ENCODE measurements around the gene ATP11C. TPM values are rescaled to one million over a fixed set of nuclear protein-coding genes. Genes with fewer than 3 reads are reported as not detected.

The ATP11C gene
- total RNA-seq, 2 experiments from 2014 or later = 16.7 to 20.4 TPM

GRCh38 chrX:139907078-139907477, 25.8 kb downstream of the ATP11C start:
- POLR2A ChIA-PET = no interaction called here
- Mint-ChIP-seq H3K4me3 (no peak overlapping the region), H3K9me3 (no peaks in the 10 kb centered on the region), H3K4me1 (peaks cover 11% of the 10 kb centered on the region), H3K27me3 (no peaks in the 10 kb centered on the region), H3K36me3 (peaks cover 4% of the 10 kb centered on the region), H3K27ac (no peak overlapping the region)
- DNase-seq = no peak
- ATAC-seq (ENCODE audit: low read depth) = no peak

GRCh38 chrX:139905743-139906142, 27.1 kb downstream of the ATP11C start:
- DNase-seq (no peak), ATAC-seq (ENCODE audit: low read depth) (no peak)
- Mint-ChIP-seq H3K4me1 (peaks cover 11% of the 10 kb centered on the region), H3K27me3 (no peaks in the 10 kb centered on the region), H3K4me3 (no peak overlapping the region), H3K36me3 (peaks cover 2% of the 10 kb centered on the region), H3K27ac (no peak overlapping the region), H3K9me3 (no peaks in the 10 kb centered on the region)
- POLR2A ChIA-PET = no interaction called here

- DNase-seq = no peak
- Mint-ChIP-seq H3K4me3 (no peak overlapping the region), H3K27me3 (no peaks in the 10 kb centered on the region), H3K4me1 (peaks cover 10% of the 10 kb centered on the region), H3K9me3 (no peaks in the 10 kb centered on the region), H3K36me3 (peaks cover 2% of the 10 kb centered on the region), H3K27ac (no peak overlapping the region)
- POLR2A ChIA-PET = no interaction called here
- ATAC-seq (ENCODE audit: low read depth) = no peak
Measured at GRCh38 chrX:139905051-139905450, 27.8 kb downstream of the ATP11C start.

GRCh38 chrX:139903210-139903609, 29.6 kb downstream of the ATP11C start:
- POLR2A ChIA-PET = no interaction called here
- peaks cover 2% of the 10 kb centered on the region for H3K4me1 Mint-ChIP-seq
- no peak overlapping the region for H3K27ac Mint-ChIP-seq
- H3K36me3 Mint-ChIP-seq = peaks cover 4% of the 10 kb centered on the region
- ATAC-seq (ENCODE audit: low read depth) = no peak
- no peaks in the 10 kb centered on the region for H3K9me3 Mint-ChIP-seq
- DNase-seq = no peak
- no peaks in the 10 kb centered on the region for H3K27me3 Mint-ChIP-seq
- no peak overlapping the region for H3K4me3 Mint-ChIP-seq

DNA sequence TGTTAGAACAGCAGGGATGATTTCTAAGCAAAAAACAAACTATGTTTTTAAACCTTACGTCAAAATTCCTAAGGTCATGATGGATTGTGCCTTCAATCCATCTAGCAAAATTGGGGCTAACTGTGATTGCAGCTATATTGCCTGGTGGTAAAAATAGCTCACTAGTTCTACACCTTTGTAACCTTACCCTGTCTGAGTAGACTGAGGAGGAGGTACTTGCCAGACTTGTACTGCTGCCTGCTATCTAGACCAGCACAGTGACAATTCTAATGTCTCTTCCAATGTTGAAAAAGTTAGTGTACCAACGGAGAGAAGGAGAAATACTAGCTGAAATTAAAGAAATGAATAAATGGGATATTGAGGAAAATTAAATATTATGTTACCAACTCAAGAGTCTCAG, 30.3 kb downstream of the ATP11C start:
- POLR2A ChIA-PET = no interaction called here
- H3K9me3 Mint-ChIP-seq = no peaks in the 10 kb centered on the region

DNA sequence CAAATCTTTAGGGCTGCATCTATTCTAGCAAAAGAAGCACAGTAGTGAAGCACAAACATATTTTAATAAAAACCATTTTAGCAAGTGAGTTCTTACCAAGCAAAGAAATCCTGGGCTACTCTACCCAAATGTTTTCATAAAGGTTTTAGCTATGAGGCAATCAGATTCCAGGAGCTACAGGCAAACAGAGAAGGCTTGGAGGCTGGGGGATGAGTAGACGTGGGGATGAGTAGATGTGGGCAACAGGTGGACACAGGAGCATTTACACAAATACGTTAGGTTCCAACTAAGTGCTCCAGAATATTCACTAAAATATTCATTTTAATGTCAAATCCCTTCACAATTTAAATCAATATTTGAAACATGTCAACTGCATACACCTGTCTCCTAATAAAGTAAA, 34.5 kb downstream of the ATP11C start:
- no peaks in the 10 kb centered on the region for H3K27me3 Mint-ChIP-seq
- H3K4me1 Mint-ChIP-seq = no peaks in the 10 kb centered on the region
- POLR2A ChIA-PET = no interaction called here
- peaks cover 5% of the 10 kb centered on the region for H3K36me3 Mint-ChIP-seq
- H3K9me3 Mint-ChIP-seq = no peaks in the 10 kb centered on the region
- H3K4me3 Mint-ChIP-seq = no peak overlapping the region
- ATAC-seq (ENCODE audit: low read depth) = no peak
- no peak overlapping the region for H3K27ac Mint-ChIP-seq
- DNase-seq = no peak

More for the DNA sequence above, 30.3 kb downstream of the ATP11C start:
- H3K4me1 Mint-ChIP-seq = no peaks in the 10 kb centered on the region
- no peak overlapping the region for H3K4me3 Mint-ChIP-seq
- no peaks in the 10 kb centered on the region for H3K27me3 Mint-ChIP-seq
- no peak for DNase-seq
- H3K36me3 Mint-ChIP-seq = peaks cover 1% of the 10 kb centered on the region
- no peak for ATAC-seq (ENCODE audit: low read depth)
- H3K27ac Mint-ChIP-seq = no peak overlapping the region

DNA sequence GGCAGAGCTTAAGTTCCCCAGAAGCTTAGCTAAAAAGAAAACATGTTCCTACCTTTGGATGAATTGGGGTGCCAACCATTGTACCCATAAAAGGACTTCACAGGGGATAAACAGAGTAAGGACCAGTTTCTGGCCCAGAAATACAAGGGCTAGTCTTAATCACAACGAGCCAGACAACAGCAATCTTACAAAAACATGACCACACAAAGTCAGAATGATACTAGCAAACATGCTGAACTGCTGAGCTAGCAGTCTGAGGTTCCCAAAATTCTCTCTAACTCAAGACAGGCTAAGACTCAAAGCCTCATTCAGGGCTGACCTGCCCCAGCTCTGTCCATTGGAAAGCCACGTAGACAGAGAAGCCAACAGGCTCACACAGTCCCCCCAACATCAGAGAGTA, 40.3 kb downstream of the ATP11C start:
- Mint-ChIP-seq H3K36me3 (peaks cover 5% of the 10 kb centered on the region), H3K27me3 (no peaks in the 10 kb centered on the region), H3K9me3 (no peaks in the 10 kb centered on the region), H3K27ac (no peak overlapping the region), H3K4me3 (no peak overlapping the region), H3K4me1 (peaks cover 3% of the 10 kb centered on the region)
- POLR2A ChIA-PET = no interaction called here
- ATAC-seq (ENCODE audit: low read depth) (no peak), DNase-seq (no peak)

GRCh38 chrX:139890991-139891700, 41.7 kb downstream of the ATP11C start:
- H3K27me3 Mint-ChIP-seq = no peaks in the 10 kb centered on the region
- ATAC-seq (ENCODE audit: low read depth) = no peak
- peaks cover 3% of the 10 kb centered on the region for H3K4me1 Mint-ChIP-seq
- no peak for DNase-seq
- H3K4me3 Mint-ChIP-seq = no peak overlapping the region
- peaks cover 5% of the 10 kb centered on the region for H3K36me3 Mint-ChIP-seq
- no peak overlapping the region for H3K27ac Mint-ChIP-seq
- POLR2A ChIA-PET = no interaction called here
- no peaks in the 10 kb centered on the region for H3K9me3 Mint-ChIP-seq

DNA sequence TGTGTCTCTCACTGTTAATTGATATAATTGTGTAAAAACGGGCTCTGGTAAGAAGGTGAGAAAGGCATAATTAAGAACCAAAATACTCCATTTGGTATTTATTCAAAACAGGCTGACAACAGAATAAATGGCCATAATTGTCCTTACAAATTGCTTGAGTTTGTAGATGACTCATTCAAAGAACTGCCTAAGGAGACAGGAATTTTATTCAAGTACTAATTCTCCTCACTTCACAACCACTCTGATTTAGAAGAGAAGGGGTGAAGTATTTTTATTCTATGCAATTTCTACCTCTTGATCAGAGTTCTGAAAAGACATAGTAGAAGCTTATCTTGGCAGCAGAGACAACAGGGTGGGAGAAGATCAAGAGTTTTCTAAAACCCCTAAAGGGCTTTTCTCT, 43.1 kb downstream of the ATP11C start:
- no peak for ATAC-seq (ENCODE audit: low read depth)
- POLR2A ChIA-PET = no interaction called here
- Mint-ChIP-seq H3K27ac (no peak overlapping the region), H3K4me3 (no peak overlapping the region), H3K9me3 (no peaks in the 10 kb centered on the region), H3K27me3 (no peaks in the 10 kb centered on the region), H3K4me1 (peaks cover 3% of the 10 kb centered on the region), H3K36me3 (peaks cover 11% of the 10 kb centered on the region)
- DNase-seq = no peak

GRCh38 chrX:139883984-139884383, 48.9 kb downstream of the ATP11C start:
- Mint-ChIP-seq H3K4me1 (no peaks in the 10 kb centered on the region), H3K27ac (no peak overlapping the region), H3K36me3 (peaks cover 14% of the 10 kb centered on the region), H3K4me3 (no peak overlapping the region), H3K9me3 (no peaks in the 10 kb centered on the region), H3K27me3 (no peaks in the 10 kb centered on the region)
- ATAC-seq (ENCODE audit: low read depth) = no peak
- no peak for DNase-seq
- POLR2A ChIA-PET = no interaction called here

- H3K27ac Mint-ChIP-seq = no peak overlapping the region
- DNase-seq (no peak), ATAC-seq (ENCODE audit: low read depth) (no peak)
- peaks cover 13% of the 10 kb centered on the region for H3K36me3 Mint-ChIP-seq
- no peaks in the 10 kb centered on the region for H3K27me3 Mint-ChIP-seq
- H3K4me1 Mint-ChIP-seq = no peaks in the 10 kb centered on the region
- POLR2A ChIA-PET = no interaction called here
- no peak overlapping the region for H3K4me3 Mint-ChIP-seq
- no peaks in the 10 kb centered on the region for H3K9me3 Mint-ChIP-seq
Measured at GRCh38 chrX:139882299-139882698, 50.6 kb downstream of the ATP11C start.

DNA sequence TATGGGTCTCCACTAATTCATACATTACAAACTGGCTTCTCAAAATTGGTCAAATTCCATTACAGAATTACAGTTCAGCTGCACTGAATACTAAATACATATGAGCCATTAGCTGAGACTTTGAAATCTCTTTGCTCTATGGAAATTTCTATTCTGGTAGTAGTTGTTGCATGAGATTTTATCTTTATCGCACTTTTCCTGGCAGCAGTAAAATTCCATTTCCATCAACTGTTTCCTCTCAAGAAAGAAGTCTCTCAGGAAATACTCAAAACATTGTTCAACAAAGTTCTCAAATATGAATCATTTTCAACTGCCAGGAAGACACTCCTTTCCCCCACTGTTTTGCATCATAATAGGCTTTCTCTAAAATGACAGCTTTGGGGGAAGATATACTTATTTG, 51.3 kb downstream of the ATP11C start:
- POLR2A ChIA-PET = no interaction called here
- no peak overlapping the region for H3K4me3 Mint-ChIP-seq
- DNase-seq (no peak), ATAC-seq (ENCODE audit: low read depth) (no peak)
- no peak overlapping the region for H3K27ac Mint-ChIP-seq
- no peaks in the 10 kb centered on the region for H3K4me1 Mint-ChIP-seq
- H3K9me3 Mint-ChIP-seq = no peaks in the 10 kb centered on the region
- H3K27me3 Mint-ChIP-seq = no peaks in the 10 kb centered on the region
- H3K36me3 Mint-ChIP-seq = peaks cover 13% of the 10 kb centered on the region

- DNase-seq (no peak), ATAC-seq (ENCODE audit: low read depth) (no peak)
- H3K36me3 Mint-ChIP-seq = peaks cover 13% of the 10 kb centered on the region
- no peaks in the 10 kb centered on the region for H3K4me1 Mint-ChIP-seq
- H3K4me3 Mint-ChIP-seq = no peak overlapping the region
- POLR2A ChIA-PET = no interaction called here
- no peak overlapping the region for H3K27ac Mint-ChIP-seq
- no peaks in the 10 kb centered on the region for H3K9me3 Mint-ChIP-seq
- H3K27me3 Mint-ChIP-seq = no peaks in the 10 kb centered on the region
Measured at GRCh38 chrX:139881130-139881529, 51.7 kb downstream of the ATP11C start.

GRCh38 chrX:139877710-139878414, 55.0 kb downstream of the ATP11C start:
- no peak overlapping the region for H3K27ac Mint-ChIP-seq
- H3K27me3 Mint-ChIP-seq = no peaks in the 10 kb centered on the region
- no peak overlapping the region for H3K4me3 Mint-ChIP-seq
- peaks cover 2% of the 10 kb centered on the region for H3K36me3 Mint-ChIP-seq
- H3K9me3 Mint-ChIP-seq = no peaks in the 10 kb centered on the region
- DNase-seq = no peak
- peaks cover 2% of the 10 kb centered on the region for H3K4me1 Mint-ChIP-seq
- ATAC-seq (ENCODE audit: low read depth) = no peak
- POLR2A ChIA-PET = no interaction called here
